Measurements from ENCODE around the gene SLC39A11.

SLC39A11 gene

GRCh38 chr17:72870367-72870985 lies 222.0 kb downstream of the SLC39A11 start:
- DNase-seq (ENCODE audit: low spot score) = no peak

DNA sequence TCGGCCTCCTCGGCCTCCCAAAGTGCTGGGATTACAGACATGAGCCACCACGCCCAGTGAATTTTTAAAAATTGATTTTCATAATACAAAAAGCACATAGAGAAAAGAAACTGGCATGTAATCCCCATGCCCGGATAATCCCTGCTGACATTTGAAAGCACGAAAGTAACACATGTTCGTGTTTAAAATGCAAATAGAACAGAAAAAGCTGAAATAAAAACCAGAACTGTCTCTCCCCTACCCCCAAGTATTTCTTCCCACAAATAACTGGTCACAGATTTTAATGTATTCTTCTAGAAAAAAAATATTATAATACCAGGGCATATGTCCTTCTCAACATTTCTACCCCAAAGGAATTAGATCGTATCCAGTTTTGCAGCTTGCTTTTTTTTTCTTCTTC lies 222.9 kb downstream of the SLC39A11 start:
- DNase-seq (ENCODE audit: low spot score) = no peak

GRCh38 chr17:72865954-72866353 lies 226.5 kb downstream of the SLC39A11 start:
- DNase-seq (ENCODE audit: low spot score) = no peak

- DNase-seq (ENCODE audit: low spot score) = no peak
These were observed 228.8 kb downstream of the SLC39A11 start for GRCh38 chr17:72863526-72864211.

DNA sequence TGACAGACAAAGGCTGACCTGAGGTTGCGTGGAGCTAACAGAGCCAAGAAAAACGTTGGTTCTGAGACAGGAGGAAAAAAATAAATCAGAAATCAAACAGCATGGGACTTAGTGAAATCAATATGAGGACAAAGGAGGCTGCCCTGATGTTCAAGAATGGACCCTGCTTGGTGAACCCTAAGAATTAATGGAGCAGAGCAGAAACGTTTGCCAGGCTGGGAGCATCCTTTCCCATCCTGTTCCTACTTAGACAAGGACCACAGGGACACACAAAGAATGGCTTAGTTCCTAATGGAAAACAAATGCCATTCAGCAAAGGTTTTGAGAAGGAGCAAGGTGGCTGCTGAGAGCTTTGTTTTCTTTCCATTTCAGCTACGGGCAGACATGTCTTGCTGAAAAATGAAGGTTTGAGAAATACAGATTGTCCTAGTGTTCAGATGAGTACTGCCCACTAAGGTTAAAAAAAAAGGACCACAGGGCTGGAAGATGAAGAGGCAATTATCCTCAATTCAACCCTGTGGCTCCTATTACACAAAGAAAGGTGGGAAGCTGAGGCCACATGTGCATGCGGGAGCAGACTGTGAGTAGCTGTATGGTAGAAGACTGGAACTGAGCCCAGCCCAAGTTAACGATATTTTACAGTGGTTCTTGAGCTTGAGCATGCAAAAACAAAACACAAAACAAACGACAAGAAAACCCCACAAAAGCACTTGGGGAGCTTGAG lies 230.1 kb downstream of the SLC39A11 start:
- no peak for DNase-seq (ENCODE audit: low spot score)

DNA sequence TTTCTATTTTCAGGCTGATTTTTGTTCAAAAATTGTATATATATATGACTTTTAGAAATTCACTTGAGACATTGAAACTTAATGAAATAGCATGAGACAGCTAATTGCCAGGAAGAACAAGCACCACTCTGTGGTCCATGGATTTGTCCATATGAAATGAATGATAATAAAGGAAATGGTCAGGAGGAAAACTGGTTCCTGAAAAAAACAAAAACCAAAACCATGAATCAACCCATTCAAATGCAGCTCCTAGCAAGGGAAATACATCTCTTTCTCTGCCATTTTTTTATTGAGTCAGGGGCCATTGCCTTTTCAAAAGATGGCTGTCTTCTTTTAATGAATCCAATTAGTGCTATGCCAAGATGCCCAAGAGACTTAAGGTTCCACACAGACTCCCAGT lies 230.7 kb downstream of the SLC39A11 start:
- DNase-seq (ENCODE audit: low spot score) = no peak

GRCh38 chr17:72860778-72861177 lies 231.7 kb downstream of the SLC39A11 start:
- DNase-seq (ENCODE audit: low spot score) = no peak

GRCh38 chr17:72858826-72859495 lies 233.5 kb downstream of the SLC39A11 start:
- DNase-seq (ENCODE audit: low spot score) = no peak

- no peak for DNase-seq (ENCODE audit: low spot score)
These were observed 238.8 kb downstream of the SLC39A11 start for GRCh38 chr17:72853440-72854415.

DNA sequence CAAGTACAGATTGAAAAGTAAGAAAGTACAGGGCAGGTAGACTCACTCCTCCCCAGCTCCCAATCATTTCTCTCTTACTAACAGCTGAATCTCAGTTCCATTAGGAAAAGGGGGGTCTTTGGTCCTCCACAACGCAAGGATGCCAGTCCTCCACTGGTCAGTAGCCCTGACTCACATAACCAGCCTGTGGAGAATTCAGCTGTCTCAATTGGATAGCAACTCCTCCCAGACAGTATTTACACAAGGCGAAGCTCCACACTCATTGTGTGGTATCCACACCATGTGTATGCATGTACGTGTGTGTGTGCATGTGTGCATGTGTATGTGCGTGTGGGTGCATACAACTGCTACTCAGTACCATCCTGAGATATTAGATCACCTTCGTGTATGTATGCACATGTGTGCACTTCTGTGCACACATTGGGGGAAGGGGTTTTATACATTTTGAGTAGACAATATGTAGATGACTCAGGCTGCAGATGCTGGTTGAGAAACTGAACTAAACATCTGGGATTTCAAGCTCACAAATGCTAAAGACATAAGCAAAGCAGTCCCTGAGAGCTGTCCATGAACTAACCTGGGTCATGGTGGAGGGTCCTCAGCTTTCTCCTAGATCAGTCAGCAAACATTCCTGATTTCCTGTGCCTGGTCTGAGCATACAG lies 240.1 kb downstream of the SLC39A11 start:
- DNase-seq (ENCODE audit: low spot score) = no peak

- peak; percentile 64 for DNase-seq (ENCODE audit: low spot score)
These were observed 241.9 kb downstream of the SLC39A11 start for GRCh38 chr17:72850410-72851118.

DNA sequence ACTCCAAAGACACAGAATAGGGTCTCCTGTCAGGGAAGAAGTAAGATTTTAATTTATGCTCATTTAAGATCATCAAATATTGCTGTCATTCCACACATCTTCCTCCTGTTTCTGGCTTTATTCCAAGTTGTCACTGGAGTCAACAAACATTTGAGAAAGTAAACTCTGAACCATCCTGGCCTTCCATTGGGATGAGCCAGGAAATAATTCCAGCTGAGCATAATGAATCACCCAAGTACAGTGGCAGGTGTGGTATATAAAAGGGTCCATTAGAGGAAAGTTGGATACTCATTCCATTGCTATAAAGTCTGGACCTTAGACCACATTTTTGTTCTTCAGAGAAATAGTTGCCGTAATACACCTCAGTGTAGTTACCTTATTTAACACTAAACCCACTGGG lies 246.1 kb downstream of the SLC39A11 start:
- peak; percentile 44 for DNase-seq (ENCODE audit: low spot score)

DNA sequence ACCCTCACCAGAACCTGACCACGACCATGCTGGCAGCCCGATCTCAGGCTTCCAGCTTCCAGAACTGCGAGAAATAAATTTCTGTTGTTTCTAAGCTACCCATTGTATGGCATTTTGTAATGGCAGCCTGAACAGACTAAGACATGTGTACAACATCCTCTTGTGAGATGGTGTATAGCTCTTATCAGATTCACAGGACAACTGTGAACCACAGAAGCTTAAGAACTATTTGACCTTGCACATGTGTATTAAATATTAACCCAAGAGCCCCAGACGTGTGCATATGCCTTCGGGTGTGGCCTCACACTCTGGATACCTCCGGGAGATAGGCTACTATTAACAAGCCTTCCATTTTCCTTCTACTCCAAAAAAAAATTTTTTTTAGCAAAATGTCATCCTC lies 248.9 kb downstream of the SLC39A11 start:
- DNase-seq (ENCODE audit: low spot score) = peak; percentile 29

- no peak for DNase-seq (ENCODE audit: low spot score)
These were observed 252.5 kb downstream of the SLC39A11 start for GRCh38 chr17:72840019-72840418.

GRCh38 chr17:72839131-72839725 lies 253.3 kb downstream of the SLC39A11 start:
- no peak for DNase-seq (ENCODE audit: low spot score)

GRCh38 chr17:72838581-72838980 lies 253.9 kb downstream of the SLC39A11 start:
- DNase-seq (ENCODE audit: low spot score) = no peak

DNA sequence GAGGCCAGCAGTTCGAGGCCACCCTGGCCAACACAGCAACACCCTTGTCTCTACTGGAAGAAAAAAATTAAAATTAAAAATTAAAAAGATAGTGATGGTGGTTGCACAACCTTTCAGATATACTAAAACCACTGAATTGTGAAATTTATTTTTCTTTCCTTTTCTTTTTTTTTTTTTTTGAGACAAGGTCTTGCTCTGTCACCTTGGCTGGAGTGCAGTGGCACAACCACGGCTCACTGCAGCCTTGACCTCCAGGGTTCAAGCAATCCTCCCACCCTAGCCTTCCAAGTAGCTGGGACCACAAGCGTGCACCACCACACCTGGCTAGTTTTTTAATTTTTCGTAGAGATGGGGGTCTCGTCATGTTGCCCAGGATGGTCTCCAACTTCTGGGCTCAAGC lies 254.4 kb downstream of the SLC39A11 start:
- DNase-seq (ENCODE audit: low spot score) = no peak

- no peak for DNase-seq (ENCODE audit: low spot score)
These were observed 255.2 kb downstream of the SLC39A11 start for GRCh38 chr17:72837335-72837734.

- DNase-seq (ENCODE audit: low spot score) = no peak
These were observed 259.2 kb downstream of the SLC39A11 start for GRCh38 chr17:72833128-72833765.
